Ammon's horn (tissue), 1 donor: ENCODE measurements around the gene ZFR2.
"Not testable (repeated sequence)": the region's sequence is repeated elsewhere in the genome, so short reads cannot be mapped to it uniquely, and the experiment has no call there.

Experiments
- DNase-seq: peaks from one replicate; pipeline ENCODE4 v3.0.0-alpha.2; 2016; ENCODE audit warnings: low spot score

The ZFR2 gene

GRCh38 chr19:3868770-3869456, at the start of gene ZFR2:
Gene ZFR2 (minus strand): TSS chr19:3869038. CDS start chr19:3869017, 21 bp downstream.
- DNase-seq, result peak; percentile 11

- no peak for DNase-seq
Observed at GRCh38 chr19:3916033-3916432, 47.2 kb upstream of the ZFR2 start.

GRCh38 chr19:3914199-3914598, 45.4 kb upstream of the ZFR2 start:
- no peak for DNase-seq

GRCh38 chr19:3910105-3910504, 41.3 kb upstream of the ZFR2 start:
- no peak for DNase-seq

- DNase-seq, result no peak
Observed at GRCh38 chr19:3908266-3909054, 39.6 kb upstream of the ZFR2 start.

GRCh38 chr19:3907626-3908265, 38.9 kb upstream of the ZFR2 start:
- DNase-seq, result no peak

- no peak for DNase-seq
Observed at GRCh38 chr19:3904233-3904632, 35.4 kb upstream of the ZFR2 start.

- no peak for DNase-seq
Observed at GRCh38 chr19:3902317-3902973, 33.6 kb upstream of the ZFR2 start.

GRCh38 chr19:3899531-3900294, 30.9 kb upstream of the ZFR2 start:
- DNase-seq, result peak; percentile 12

GRCh38 chr19:3898426-3898825, 29.6 kb upstream of the ZFR2 start:
- no peak for DNase-seq

GRCh38 chr19:3897936-3898335, 29.1 kb upstream of the ZFR2 start:
- no peak for DNase-seq

GRCh38 chr19:3895788-3896187, 26.9 kb upstream of the ZFR2 start:
- no peak for DNase-seq

- not testable (repeated sequence) for DNase-seq
Observed at GRCh38 chr19:3894959-3895358, 26.1 kb upstream of the ZFR2 start.

GRCh38 chr19:3893509-3894179, 24.8 kb upstream of the ZFR2 start:
- no peak for DNase-seq

- DNase-seq, result peak; percentile 50
Observed at GRCh38 chr19:3890591-3890990, 21.8 kb upstream of the ZFR2 start.

- no peak for DNase-seq
Observed at GRCh38 chr19:3882041-3882384, 13.2 kb upstream of the ZFR2 start.

- no peak for DNase-seq
Observed at GRCh38 chr19:3881272-3882040, 12.6 kb upstream of the ZFR2 start.

GRCh38 chr19:3880471-3881271, 11.8 kb upstream of the ZFR2 start, which contains the start of gene ATCAY:
Gene ATCAY (plus strand): TSS chr19:3880685. CDS start chr19:3885768, 5,083 bp downstream.
- DNase-seq, result peak; percentile 80

- no peak for DNase-seq
Observed at GRCh38 chr19:3879656-3880055, 10.8 kb upstream of the ZFR2 start.
